ENCODE measurements around the gene DDX50. TPM values are rescaled to one million over a fixed set of nuclear protein-coding genes. Genes with fewer than 3 reads are reported as not detected.

DDX50 gene
- total RNA-seq, 1 experiment from 2014 or later, result 46.9 TPM

DNA sequence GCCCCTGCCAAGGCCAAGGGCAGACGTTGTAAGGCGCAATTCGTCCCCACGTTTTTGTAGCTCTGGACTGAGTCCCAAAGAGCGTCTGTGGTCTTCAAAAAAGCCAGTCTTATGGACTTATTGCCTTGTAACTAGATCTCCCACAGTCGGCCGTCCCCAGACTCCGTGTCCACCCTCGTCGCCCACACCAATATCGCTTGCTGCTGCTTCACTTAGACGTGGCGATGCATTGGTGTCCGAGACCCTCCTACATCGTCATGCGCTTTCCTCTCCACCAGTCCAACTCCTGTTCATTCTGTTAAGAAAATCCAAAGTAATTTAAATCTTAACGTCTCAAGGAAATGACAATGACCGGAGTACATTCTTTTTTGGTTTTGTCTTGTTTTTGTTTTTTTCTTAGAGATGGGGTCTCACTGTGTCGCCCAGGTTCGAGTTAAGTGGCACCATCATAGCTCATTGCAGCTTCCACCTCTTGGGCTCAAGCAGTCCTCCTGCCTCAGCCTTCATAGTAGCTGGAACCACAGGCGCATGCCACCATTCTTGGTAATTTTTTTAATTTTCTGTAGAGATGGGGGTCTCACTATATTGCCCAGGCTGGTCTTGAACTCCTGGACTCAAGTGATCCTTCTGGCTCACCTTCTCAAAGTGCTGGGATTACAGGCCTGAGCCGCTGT, 88.3 kb downstream of the DDX50 start:
- TF ChIP-seq TCF7L2 (IDR thresholded peaks at IDR 0.05; ENCODE audit: low read depth, low read length), result no peak
- TF ChIP-seq SIN3A (IDR thresholded peaks at IDR 0.05; ENCODE audit: borderline replicate concordance, insufficient read depth, low read depth, low read length), result 0 out of 2 replicates have a peak, but pooled peaks have one; percentile 31
- peaks cover 17% of the 10 kb centered on the region for H3K4me1 ChIP-seq (ENCODE audit: control insufficient read depth, insufficient read depth, low read length)
- intact Hi-C loops (cut with micrococcal nuclease; ENCODE audit: unreplicated experiment), result no loop called here
- BruUV-seq (replicated peaks), result no TSS peak
- in situ Hi-C loops (cut with HindIII; ENCODE audit: low pct_unique_long_range_greater_than_20kb, low sequenced_read_pairs), result no loop called here
- peak overlapping the region; percentile 72 to 86 for H3K4me3 ChIP-seq (ENCODE audit: low read depth in 2 of 2, low read length in 2 of 2)
- ATAC-seq (no peak; the same call in 1 of the 2 replicates), DNase-seq (ENCODE audit: low read depth, low spot score) (no peak)
- H3K27ac ChIP-seq (ENCODE audit: low read length), result peak overlapping the region; percentile 84
- H3K36me3 ChIP-seq (ENCODE audit: control insufficient read depth, insufficient read depth, low read length), result peaks cover 9% of the 10 kb centered on the region; the same call in 1 of the 2 replicates
- POLR2A ChIA-PET, result no interaction called here
- CTCF ChIA-PET, result interaction anchor here (0.5 kb wide), 1 partner anchor 29 kb away, joined by 3 read pairs; no protein-coding TSS in a partner anchor
- no peaks in the 10 kb centered on the region for H3K27me3 ChIP-seq (ENCODE audit: control insufficient read depth, insufficient read depth, low read length)
- no peaks in the 10 kb centered on the region for H3K9me3 ChIP-seq (ENCODE audit: control insufficient read depth, insufficient read depth, low read depth, low read length)

DNA sequence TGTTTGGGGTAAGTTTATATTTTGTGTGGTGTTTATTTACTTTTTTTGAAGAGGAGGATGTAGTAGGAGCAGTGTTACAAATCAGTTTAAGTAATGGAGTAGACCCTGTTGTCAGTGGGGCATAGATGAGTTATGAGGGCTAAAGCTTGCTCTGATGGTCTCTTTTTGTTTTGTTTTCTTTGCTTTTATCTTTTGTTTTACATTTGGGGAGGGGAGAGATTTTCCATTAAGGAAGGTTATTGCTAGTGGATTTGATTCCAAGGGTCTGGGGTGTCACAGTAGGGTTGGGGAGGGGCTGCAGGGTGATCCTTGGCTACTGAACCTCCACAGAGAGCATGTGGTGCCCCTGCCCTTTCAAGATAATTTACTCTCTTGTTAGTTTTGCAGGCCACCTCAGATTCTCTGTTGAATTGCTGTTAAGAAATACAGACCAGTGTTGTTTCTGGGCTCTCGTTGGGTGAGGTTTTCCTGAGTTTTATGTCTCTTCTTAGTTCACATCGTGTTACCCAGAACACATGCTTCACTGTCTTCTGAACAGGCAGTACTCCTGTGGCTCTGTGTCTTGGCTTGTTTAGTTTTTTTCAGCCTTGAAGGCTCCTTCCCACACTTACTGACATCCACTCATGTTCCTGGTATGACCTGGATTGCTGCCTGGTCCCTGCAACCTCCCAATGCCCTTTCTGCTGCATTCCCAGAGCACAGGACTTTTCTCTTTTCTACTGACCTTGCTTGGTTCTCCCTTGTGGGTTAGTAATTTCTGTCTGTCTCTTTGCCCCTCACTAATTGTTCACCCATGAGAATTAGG, 91.7 kb downstream of the DDX50 start:
- Histone ChIP-seq H3K27ac (ENCODE audit: low read length) (no peak overlapping the region), H3K27me3 (ENCODE audit: control insufficient read depth, insufficient read depth, low read length) (no peaks in the 10 kb centered on the region), H3K36me3 (ENCODE audit: control insufficient read depth, insufficient read depth, low read length) (no peaks in the 10 kb centered on the region), H3K4me3 (ENCODE audit: low read depth in 2 of 2, low read length in 2 of 2) (no peak overlapping the region), H3K4me1 (ENCODE audit: control insufficient read depth, insufficient read depth, low read length) (peaks cover 17% of the 10 kb centered on the region), H3K9me3 (ENCODE audit: control insufficient read depth, insufficient read depth, low read depth, low read length) (no peaks in the 10 kb centered on the region)
- POLR2A ChIA-PET, result no interaction called here
- TF ChIP-seq, protein P1, sequence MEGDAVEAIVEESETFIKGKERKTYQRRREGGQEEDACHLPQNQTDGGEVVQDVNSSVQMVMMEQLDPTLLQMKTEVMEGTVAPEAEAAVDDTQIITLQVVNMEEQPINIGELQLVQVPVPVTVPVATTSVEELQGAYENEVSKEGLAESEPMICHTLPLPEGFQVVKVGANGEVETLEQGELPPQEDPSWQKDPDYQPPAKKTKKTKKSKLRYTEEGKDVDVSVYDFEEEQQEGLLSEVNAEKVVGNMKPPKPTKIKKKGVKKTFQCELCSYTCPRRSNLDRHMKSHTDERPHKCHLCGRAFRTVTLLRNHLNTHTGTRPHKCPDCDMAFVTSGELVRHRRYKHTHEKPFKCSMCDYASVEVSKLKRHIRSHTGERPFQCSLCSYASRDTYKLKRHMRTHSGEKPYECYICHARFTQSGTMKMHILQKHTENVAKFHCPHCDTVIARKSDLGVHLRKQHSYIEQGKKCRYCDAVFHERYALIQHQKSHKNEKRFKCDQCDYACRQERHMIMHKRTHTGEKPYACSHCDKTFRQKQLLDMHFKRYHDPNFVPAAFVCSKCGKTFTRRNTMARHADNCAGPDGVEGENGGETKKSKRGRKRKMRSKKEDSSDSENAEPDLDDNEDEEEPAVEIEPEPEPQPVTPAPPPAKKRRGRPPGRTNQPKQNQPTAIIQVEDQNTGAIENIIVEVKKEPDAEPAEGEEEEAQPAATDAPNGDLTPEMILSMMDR (IDR thresholded peaks at IDR 0.05), result no peak
- TF ChIP-seq TCF7L2 (IDR thresholded peaks at IDR 0.05; ENCODE audit: low read depth, low read length), result no peak
- no peak for TF ChIP-seq SIN3A (IDR thresholded peaks at IDR 0.05; ENCODE audit: borderline replicate concordance, insufficient read depth, low read depth, low read length)
- TF ChIP-seq, protein P2, sequence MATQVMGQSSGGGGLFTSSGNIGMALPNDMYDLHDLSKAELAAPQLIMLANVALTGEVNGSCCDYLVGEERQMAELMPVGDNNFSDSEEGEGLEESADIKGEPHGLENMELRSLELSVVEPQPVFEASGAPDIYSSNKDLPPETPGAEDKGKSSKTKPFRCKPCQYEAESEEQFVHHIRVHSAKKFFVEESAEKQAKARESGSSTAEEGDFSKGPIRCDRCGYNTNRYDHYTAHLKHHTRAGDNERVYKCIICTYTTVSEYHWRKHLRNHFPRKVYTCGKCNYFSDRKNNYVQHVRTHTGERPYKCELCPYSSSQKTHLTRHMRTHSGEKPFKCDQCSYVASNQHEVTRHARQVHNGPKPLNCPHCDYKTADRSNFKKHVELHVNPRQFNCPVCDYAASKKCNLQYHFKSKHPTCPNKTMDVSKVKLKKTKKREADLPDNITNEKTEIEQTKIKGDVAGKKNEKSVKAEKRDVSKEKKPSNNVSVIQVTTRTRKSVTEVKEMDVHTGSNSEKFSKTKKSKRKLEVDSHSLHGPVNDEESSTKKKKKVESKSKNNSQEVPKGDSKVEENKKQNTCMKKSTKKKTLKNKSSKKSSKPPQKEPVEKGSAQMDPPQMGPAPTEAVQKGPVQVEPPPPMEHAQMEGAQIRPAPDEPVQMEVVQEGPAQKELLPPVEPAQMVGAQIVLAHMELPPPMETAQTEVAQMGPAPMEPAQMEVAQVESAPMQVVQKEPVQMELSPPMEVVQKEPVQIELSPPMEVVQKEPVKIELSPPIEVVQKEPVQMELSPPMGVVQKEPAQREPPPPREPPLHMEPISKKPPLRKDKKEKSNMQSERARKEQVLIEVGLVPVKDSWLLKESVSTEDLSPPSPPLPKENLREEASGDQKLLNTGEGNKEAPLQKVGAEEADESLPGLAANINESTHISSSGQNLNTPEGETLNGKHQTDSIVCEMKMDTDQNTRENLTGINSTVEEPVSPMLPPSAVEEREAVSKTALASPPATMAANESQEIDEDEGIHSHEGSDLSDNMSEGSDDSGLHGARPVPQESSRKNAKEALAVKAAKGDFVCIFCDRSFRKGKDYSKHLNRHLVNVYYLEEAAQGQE (IDR thresholded peaks at IDR 0.05; ENCODE audit: insufficient read depth in 1 of 2, low read depth in 2 of 2, low read length in 1 of 2), result no peak
- TF ChIP-seq POLR2AphosphoS5 (IDR thresholded peaks at IDR 0.05; ENCODE audit: low read depth, low read length), result no peak
- CTCF ChIA-PET, result no interaction called here
- no peak for ATAC-seq
- DNase-seq (ENCODE audit: low read depth, low spot score), result no peak
- no TSS peak for BruUV-seq (replicated peaks)
- in situ Hi-C loops (cut with HindIII; ENCODE audit: low pct_unique_long_range_greater_than_20kb, low sequenced_read_pairs), result no loop called here
- intact Hi-C loops (cut with micrococcal nuclease; ENCODE audit: unreplicated experiment), result no loop called here

Other genes starting within 250 kb of the DDX50 start
- gene CCAR1, start 180.1 kb upstream of the DDX50 start, total RNA-seq (2021; ENCODE audit: unreplicated experiment), result 102 TPM
- 5.8 TPM for gene STOX1, start 73.8 kb upstream of the DDX50 start, total RNA-seq (2021; ENCODE audit: unreplicated experiment)
- gene DDX21, start 54.9 kb downstream of the DDX50 start, total RNA-seq (2021; ENCODE audit: unreplicated experiment), result 172 TPM
- 45.9 TPM for gene KIFBP, start 87.5 kb downstream of the DDX50 start, total RNA-seq (2021; ENCODE audit: unreplicated experiment)
- gene SRGN, start 186.8 kb downstream of the DDX50 start, total RNA-seq (2021; ENCODE audit: unreplicated experiment), result 8.5 TPM
- gene VPS26A, start 222.9 kb downstream of the DDX50 start, total RNA-seq (2021; ENCODE audit: unreplicated experiment), result 88.9 TPM